GM12878 (cell line): Measurements from ENCODE around the gene SNX13. TPM values are rescaled to one million over a fixed set of nuclear protein-coding genes. Genes with fewer than 3 reads are reported as not detected.

Experiments used
- ATAC-seq: fragments of 200-7000 bp; cut with Tn5 transposase; 3 replicates; pipeline ENCODE4 v1.9.1; 2020; ENCODE audit warnings: mild to moderate bottlenecking, moderate library complexity
- BruUV-seq: library from RNA; stranded (reverse); fragments of 400-500 nt; replicated peaks from 2 replicates; lab custom pipeline; 2021; lab: Mats Ljungman, UMichigan
- CTCF ChIA-PET: fragments of 300-600 bp; sonication (Branson Sonifier 250); formaldehyde crosslinking; extraction: SDS; loops from one replicate; lab custom pipeline; 2021; ENCODE audit warnings: inconsistent platforms; lab: Yijun Ruan, JAX
- POLR2A ChIA-PET: fragments of 350-600 bp; formaldehyde crosslinking; extraction: SDS; loops from one replicate; lab custom pipeline; 2021; ENCODE audit warnings: inconsistent platforms; lab: Charles Lee
- RAD21 ChIA-PET: fragments of 300-600 bp; sonication (Branson Sonifier 250); formaldehyde crosslinking; loops from one replicate; lab custom pipeline; 2023; ENCODE audit warnings: antibody characterized with exemption; ENCODE audit not compliant: unreplicated experiment; lab: Charles Lee
- SMC1A ChIA-PET: fragments of 300-600 bp; sonication (Branson Sonifier 250); formaldehyde crosslinking; loops from one replicate; lab custom pipeline; 2023; ENCODE audit not compliant: unreplicated experiment, uncharacterized antibody; lab: Charles Lee
- DNase-seq: peaks from one replicate; pipeline ENCODE4 v3.0.0-alpha.2; 2011; ENCODE audit warnings: low read depth, low spot score
- FAIRE-seq: peaks from 3 replicates; lab custom pipeline; 2011; peaks lifted over from hg19 to GRCh38; lab: Jason Lieb, UNC
- H2AFZ ChIP-seq: 2 replicates; pipeline ENCODE4 v1.6.0; 2011; ENCODE audit warnings: low read depth, low read length, control low read depth; ENCODE audit not compliant: control insufficient read depth
- H3K27ac ChIP-seq: 2 replicates; pipeline ENCODE4 v1.5.1; 2011; ENCODE audit warnings: control low read depth; ENCODE audit not compliant: control insufficient read depth, insufficient read depth
- H3K27me3 ChIP-seq, 2 experiments: replicated peaks in 1 of 2; 2 replicates each; pipeline versions ENCODE4 v1.6.0 to v1.6.1; 2011; ENCODE audit warnings: low read length in 1 of 2; ENCODE audit not compliant: control insufficient read depth in 2 of 2, insufficient read depth in 2 of 2
- H3K36me3 ChIP-seq, 2 experiments: 2 replicates each; pipeline ENCODE4 v1.5.1; 2011; ENCODE audit warnings: low read length in 1 of 2; ENCODE audit not compliant: control insufficient read depth in 2 of 2, insufficient read depth in 2 of 2
- H3K4me1 ChIP-seq: 2 replicates; pipeline ENCODE4 v1.6.1; 2011; ENCODE audit warnings: mild to moderate bottlenecking, low read length, moderate library complexity, mixed read lengths; ENCODE audit not compliant: control insufficient read depth, insufficient read depth
- H3K4me2 ChIP-seq: 2 replicates; pipeline ENCODE4 v1.6.0; 2011; ENCODE audit warnings: control low read depth; ENCODE audit not compliant: control insufficient read depth, insufficient read depth
- H3K4me3 ChIP-seq: fragments of 200-600 bp; sonication (generic); 2 replicates; pipeline ENCODE4 v1.5.1; 2016
- H3K79me2 ChIP-seq: 2 replicates; pipeline ENCODE4 v1.6.0; 2011; ENCODE audit warnings: low read length; ENCODE audit not compliant: control insufficient read depth, insufficient read depth
- H3K9ac ChIP-seq: 2 replicates; pipeline ENCODE4 v1.8.0; 2011; ENCODE audit warnings: low read length, control low read depth, mixed read lengths; ENCODE audit not compliant: control insufficient read depth, insufficient read depth
- H3K9me3 ChIP-seq: replicated peaks from 3 replicates; pipeline ENCODE4 v1.5.1; 2011; ENCODE audit warnings: mild to moderate bottlenecking, low read length; ENCODE audit not compliant: control insufficient read depth, insufficient read depth
- H4K20me1 ChIP-seq: 2 replicates; pipeline ENCODE4 v1.6.0; 2011; ENCODE audit not compliant: control insufficient read depth, insufficient read depth
- ATF2 ChIP-seq: IDR thresholded peaks from 2 replicates; pipeline ENCODE4 v1.6.1; 2012; ENCODE audit warnings: low read length, inconsistent platforms
- ATF7 ChIP-seq: fragments of 450-650 bp; IDR thresholded peaks from 2 replicates; pipeline ENCODE4 v1.6.1; 2016; ENCODE audit warnings: low read depth, mild to moderate bottlenecking
- BHLHE40 ChIP-seq, 2 experiments: fragments of 450-650 bp in 1 of 2; IDR thresholded peaks; 2 replicates each; pipeline ENCODE4 v1.6.1; 2011 to 2017; ENCODE audit warnings: low read depth in 2 of 2, borderline replicate concordance in 1 of 2, improper control_type of control experiment in 1 of 2, low read length in 1 of 2, mild to moderate bottlenecking in 1 of 2
- CHD2 ChIP-seq: IDR thresholded peaks from 2 replicates; pipeline ENCODE4 v1.6.1; 2011; ENCODE audit warnings: low read depth, low read length, improper control_type of control experiment, borderline replicate concordance
- CREM ChIP-seq: IDR thresholded peaks from 2 replicates; pipeline ENCODE4 v1.6.1; 2014; ENCODE audit warnings: antibody characterized with exemption, low read depth
- FOXK2 ChIP-seq: fragments of 450-650 bp; IDR thresholded peaks from 2 replicates; pipeline ENCODE4 v1.6.1; 2017; ENCODE audit warnings: mild to moderate bottlenecking, moderate library complexity
- IRF5 ChIP-seq: fragments of 450-650 bp; IDR thresholded peaks from 2 replicates; pipeline ENCODE4 v1.6.1; 2017; ENCODE audit warnings: borderline replicate concordance
- NFXL1 ChIP-seq: fragments of 450-650 bp; IDR thresholded peaks from 2 replicates; pipeline ENCODE4 v1.6.1; 2017; ENCODE audit warnings: antibody characterized with exemption, mild to moderate bottlenecking, borderline replicate concordance
- PBX3 ChIP-seq: IDR thresholded peaks from 2 replicates; pipeline ENCODE4 v1.6.1; 2011; ENCODE audit warnings: mild to moderate bottlenecking, low read depth, low read length, moderate library complexity; ENCODE audit not compliant: insufficient replicate concordance
- RELB ChIP-seq: fragments of 450-650 bp; IDR thresholded peaks from 2 replicates; pipeline ENCODE4 v1.6.1; 2017; ENCODE audit warnings: low read depth, mild to moderate bottlenecking, moderate library complexity
- SMARCA5 ChIP-seq: fragments of 450-650 bp; IDR thresholded peaks from 2 replicates; pipeline ENCODE4 v1.6.1; 2017; ENCODE audit warnings: mild to moderate bottlenecking
- WGBS: methylation state at CpG from one replicate; pipeline ENCODE4 v1.1.6; 2016; ENCODE audit warnings: low lambda C conversion rate; ENCODE audit not compliant: insufficient replicate concordance, insufficient coverage; ENCODE audit errors: missing lambda C conversion rate; 5-methylcytosine and 5-hydroxymethylcytosine counted together
- in situ Hi-C: fragments of 300-500 bp; cut with MboI; formaldehyde crosslinking; loops from 9 replicates; pipeline ENCODE4 v1.14.3; 2018; ENCODE audit warnings: mixed read lengths
- intact Hi-C: fragments of 100-400 bp; cut with micrococcal nuclease; formaldehyde crosslinking; loops from one replicate; pipeline ENCODE4 v1.14.2; 2022; ENCODE audit not compliant: unreplicated experiment
- polyA plus RNA-seq, 11 experiments: library from polyadenylated mRNA; depleted of rRNA in 4 of 11; unstranded in 6 of 11; stranded (reverse) in 5 of 11; fragments of >200 nt; fragmentation: Nextera tagmentation in 4 of 11; fragmentation: Illumina TruSeq in 1 of 11; extraction: Ambion mirVana in 4 of 11; extraction: Trizol in 1 of 11; gene quantifications; 1 replicate in 1 of 11; 2 replicates in 10 of 11; pipeline versions ENCODE4 v1.2.1 to v1.2.3, GENCODE V29; 2011 to 2016; ENCODE audit warnings: inconsistent platforms in 2 of 11, missing spikeins in 2 of 11, low read depth in 1 of 11
- total RNA-seq, 4 experiments: library from RNA; depleted of rRNA in 3 of 4; stranded (reverse); fragments of >200 nt in 3 of 4; fragmentation: Illumina TruSeq in 1 of 4; extraction: Trizol in 1 of 4; gene quantifications; 2 replicates each; pipeline versions ENCODE4 v1.2.1 to v1.2.3, GENCODE V29; 2013 to 2021

The SNX13 gene
- total and polyA plus RNA-seq, 10 of the 15 experiments (the other 5 are each of a cell fraction or from before 2014, with no cell fraction given): 2.2 to 17.1 (median 11.9) TPM

- Histone ChIP-seq H3K36me3 (no peaks in the 10 kb centered on the region), H3K4me1 (no peaks in the 10 kb centered on the region), H3K27ac (no peak overlapping the region), H3K9ac (no peak overlapping the region), H4K20me1 (no peaks in the 10 kb centered on the region), H3K4me3 (no peak overlapping the region), H2AFZ (no peak overlapping the region), H3K9me3 (no peaks in the 10 kb centered on the region), H3K4me2 (no peak overlapping the region), H3K27me3 (no peaks in the 10 kb centered on the region), H3K79me2 (no peaks in the 10 kb centered on the region)
- TF ChIP-seq ATF2 (no peak), CHD2 (no peak), ATF7 (no peak), NFXL1 (no peak), BHLHE40 (IDR thresholded peaks at IDR 0.05; ENCODE audit: borderline replicate concordance in 1 of 2, low read depth in 2 of 2, low read length in 1 of 2) (no peak), FOXK2 (no peak), IRF5 (no peak), SMARCA5 (no peak), RELB (no peak), CREM (no peak), PBX3 (no peak)
- POLR2A ChIA-PET: no interaction called here
- in situ Hi-C loops (no loop called here), intact Hi-C loops (no loop called here)
- BruUV-seq: no TSS peak
- FAIRE-seq (no peak), ATAC-seq (no peak), DNase-seq (no peak)
- CTCF ChIA-PET: no interaction called here
- RAD21 ChIA-PET: no interaction called here
- 5% methylated on average over 2 of the region's 2 CpGs for WGBS
- SMC1A ChIA-PET: no interaction called here
Observed at GRCh38 chr7:17976952-17977351, 36.7 kb upstream of the SNX13 start.
